HepG2 (cell line): ENCODE measurements around the gene POLDIP3. TPM values are rescaled to one million over a fixed set of nuclear protein-coding genes. Genes with fewer than 3 reads are reported as not detected.

Experiments
- FOXP4 ChIP-seq: sonication (generic); formaldehyde crosslinking; IDR thresholded peaks from 2 replicates; pipeline ENCODE4 v1.4.0; 2020; ENCODE audit warnings: missing genetic modification reagents
- KLF11 ChIP-seq: IDR thresholded peaks from 2 replicates; pipeline ENCODE4 v1.6.1; 2016; ENCODE audit warnings: missing compliant biosample characterization
- PBX2 ChIP-seq: IDR thresholded peaks from 2 replicates; pipeline ENCODE4 v1.6.1; 2016; ENCODE audit warnings: control low read depth
- POLR2AphosphoS5 ChIP-seq: IDR thresholded peaks from 2 replicates; pipeline ENCODE4 v1.6.1; 2012; ENCODE audit warnings: low read depth, low read length
- ZBTB21 ChIP-seq: sonication (generic); formaldehyde crosslinking; IDR thresholded peaks from 2 replicates; pipeline ENCODE4 v1.4.0; 2020; ENCODE audit warnings: missing genetic modification reagents
- ZMYM3 ChIP-seq: sonication (generic); formaldehyde crosslinking; IDR thresholded peaks from 2 replicates; pipeline ENCODE4 v1.5.1; 2020; ENCODE audit warnings: mild to moderate bottlenecking, missing genetic modification reagents
- ZNF383 ChIP-seq: sonication (generic); formaldehyde crosslinking; IDR thresholded peaks from 2 replicates; pipeline ENCODE4 v1.4.0; 2020; ENCODE audit warnings: missing genetic modification reagents, mild to moderate bottlenecking, borderline replicate concordance
- ZNF407 ChIP-seq: sonication (generic); formaldehyde crosslinking; IDR thresholded peaks from one replicate; pipeline ENCODE4 v1.5.1; 2020; ENCODE audit warnings: mild to moderate bottlenecking, missing genetic modification reagents; ENCODE audit errors: not compliant biosample characterization
- ZNF460 ChIP-seq: sonication (generic); formaldehyde crosslinking; IDR thresholded peaks from 2 replicates; pipeline ENCODE4 v1.5.1; 2020; ENCODE audit warnings: missing genetic modification reagents, mild to moderate bottlenecking, borderline replicate concordance
- ZNF589 ChIP-seq: sonication (generic); formaldehyde crosslinking; conservative IDR thresholded peaks from 2 replicates; pipeline ENCODE4 v1.8.0; 2022; ENCODE audit warnings: mild to moderate bottlenecking, moderate library complexity, missing genetic modification reagents
- ZNF639 ChIP-seq: conservative IDR thresholded peaks from 2 replicates; pipeline ENCODE4 v1.6.1; 2018; ENCODE audit warnings: missing genetic modification reagents
- ZNF749 ChIP-seq: sonication (generic); formaldehyde crosslinking; IDR thresholded peaks from 2 replicates; pipeline ENCODE4 v1.8.0; 2022; ENCODE audit warnings: mild to moderate bottlenecking, missing genetic modification reagents, moderate library complexity, borderline replicate concordance
- polyA plus RNA-seq, 8 experiments: library from polyadenylated mRNA; depleted of rRNA in 3 of 8; stranded (reverse) in 7 of 8; unstranded in 1 of 8; fragments of >200 nt; fragmentation: Illumina TruSeq in 4 of 8; extraction: Trizol in 4 of 8; gene quantifications; 2 replicates each; pipeline versions ENCODE4 v1.2.1 to v1.2.3, GENCODE V29; 2011 to 2016; ENCODE audit warnings: low read depth in 4 of 8, missing spikeins in 1 of 8, mixed read lengths in 1 of 8; ENCODE audit not compliant: insufficient read depth in 1 of 8
- total RNA-seq, 5 experiments: library from RNA; depleted of rRNA; stranded (reverse); fragments of >200 nt; fragmentation: Illumina TruSeq; extraction: Trizol; gene quantifications; 2 replicates each; pipeline ENCODE4 v1.2.3, GENCODE V29; 2016; ENCODE audit warnings: low read depth in 1 of 5
- TF ChIP-seq, protein P1 (sequence below): sonication (generic); formaldehyde crosslinking; IDR thresholded peaks from 2 replicates; pipeline ENCODE4 v1.5.1; 2020; ENCODE audit warnings: missing genetic modification reagents, mild to moderate bottlenecking, borderline replicate concordance

Gene POLDIP3
- total and polyA plus RNA-seq, 2 of the 13 experiments (the other 11 are each of a cell fraction or from before 2014, with no cell fraction given): 45.8 to 47.4 TPM

DNA sequence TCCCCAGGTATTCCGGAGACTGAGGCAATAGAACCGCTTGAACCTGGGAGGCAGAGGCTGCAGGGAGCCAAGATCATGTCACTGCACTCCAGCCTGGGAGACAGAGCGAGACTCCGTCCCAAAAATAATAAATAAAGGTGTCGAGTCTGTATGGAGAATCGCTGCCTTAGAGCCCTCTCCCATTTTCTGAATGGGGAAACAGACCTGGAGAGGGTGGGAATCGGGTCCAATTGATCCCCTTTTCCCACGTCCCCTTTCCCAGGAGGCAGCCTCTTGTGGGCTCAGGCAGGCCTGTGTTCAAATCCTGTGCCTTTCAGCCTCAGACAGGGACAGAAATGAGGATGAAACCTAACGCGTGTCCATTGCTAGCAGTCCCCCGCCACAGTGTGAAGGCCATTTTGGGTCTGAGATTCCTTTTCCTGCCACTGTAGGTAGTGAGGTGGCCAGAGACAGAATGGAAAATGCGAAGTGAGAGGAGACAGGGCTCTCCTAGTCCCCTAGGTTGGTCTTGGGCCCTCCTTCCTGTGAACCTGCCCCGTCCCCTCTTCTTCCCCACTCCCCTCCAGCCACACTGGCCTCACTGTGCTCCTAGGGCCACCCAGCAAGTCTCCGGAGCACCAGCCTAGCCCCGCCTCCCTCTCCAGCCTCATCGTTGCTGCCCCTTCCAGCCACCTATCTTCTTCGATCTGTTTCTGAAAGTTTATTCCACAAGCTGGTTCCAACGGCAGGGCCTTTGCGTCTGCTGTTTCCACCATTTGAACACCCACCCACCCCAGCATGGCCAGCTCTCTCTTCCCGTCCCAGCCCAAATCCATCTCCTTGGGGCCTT is 2.7 kb upstream of the POLDIP3 start (continued):
- TF ChIP-seq ZNF407 (CRISPR knock-in tag) (no peak), KLF11 (0 out of 2 replicates have a peak, but pooled peaks have one; percentile 15), PBX2 (CRISPR knock-in tag) (no peak), ZNF383 (CRISPR knock-in tag) (no peak), ZNF639 (CRISPR knock-in tag) (no peak), ZBTB21 (no peak), ZNF589 (CRISPR knock-in tag) (no peak), FOXP4 (CRISPR knock-in tag) (0 out of 2 replicates have a peak, but pooled peaks have one; percentile 19), ZNF460 (CRISPR knock-in tag) (no peak), ZMYM3 (CRISPR knock-in tag) (no peak), POLR2AphosphoS5 (no peak), ZNF749 (CRISPR knock-in tag) (peak; percentile 40; the same call in 1 of the 2 replicates)
- TF ChIP-seq, protein P1, sequence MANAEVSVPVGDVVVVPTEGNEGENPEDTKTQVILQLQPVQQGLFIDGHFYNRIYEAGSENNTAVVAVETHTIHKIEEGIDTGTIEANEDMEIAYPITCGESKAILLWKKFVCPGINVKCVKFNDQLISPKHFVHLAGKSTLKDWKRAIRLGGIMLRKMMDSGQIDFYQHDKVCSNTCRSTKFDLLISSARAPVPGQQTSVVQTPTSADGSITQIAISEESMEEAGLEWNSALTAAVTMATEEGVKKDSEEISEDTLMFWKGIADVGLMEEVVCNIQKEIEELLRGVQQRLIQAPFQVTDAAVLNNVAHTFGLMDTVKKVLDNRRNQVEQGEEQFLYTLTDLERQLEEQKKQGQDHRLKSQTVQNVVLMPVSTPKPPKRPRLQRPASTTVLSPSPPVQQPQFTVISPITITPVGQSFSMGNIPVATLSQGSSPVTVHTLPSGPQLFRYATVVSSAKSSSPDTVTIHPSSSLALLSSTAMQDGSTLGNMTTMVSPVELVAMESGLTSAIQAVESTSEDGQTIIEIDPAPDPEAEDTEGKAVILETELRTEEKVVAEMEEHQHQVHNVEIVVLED (CRISPR knock-in tag): no peak
